ENCODE results near the gene DOCK7. TPM values are rescaled to one million over a fixed set of nuclear protein-coding genes. Genes with fewer than 3 reads are reported as not detected.

Gene DOCK7
- polyA plus RNA-seq, 3 donors = 2.9 to 3.7 (median 3.5) TPM

- no peak overlapping the region for H3K27ac Mint-ChIP-seq
- Histone ChIP-seq H3K79me2 (ENCODE audit: insufficient read depth, low read length) (no peaks in the 10 kb centered on the region), H3K9ac (ENCODE audit: insufficient read depth, low read length, poor library complexity, severe bottlenecking) (no peak overlapping the region), H3K36me3 (replicated peaks in 1 of 2; ENCODE audit: control insufficient read depth in 1 of 2, insufficient read depth in 2 of 2, low read length in 2 of 2) (no peaks in the 10 kb centered on the region), H3K9me3 (replicated peaks in 1 of 2; ENCODE audit: control insufficient read depth in 1 of 2, insufficient read depth in 1 of 2, low read length in 2 of 2) (no peaks in the 10 kb centered on the region), H3K4me3 (replicated peaks in 1 of 3; ENCODE audit: low read depth in 2 of 3, low read length in 3 of 3) (no peak overlapping the region), H3K4me1 (ENCODE audit: control insufficient read depth in 1 of 2, insufficient read depth in 2 of 2, low read length in 2 of 2) (no peaks in the 10 kb centered on the region), H2AFZ (ENCODE audit: insufficient read depth, low read depth, low read length, poor library complexity, severe bottlenecking) (no peak overlapping the region), H4K20me1 (ENCODE audit: insufficient read depth, low read length) (no peaks in the 10 kb centered on the region), H3K27ac (ENCODE audit: low read depth in 1 of 2, low read length in 2 of 2) (no peak overlapping the region), H3K27me3 (ENCODE audit: control insufficient read depth in 2 of 2, insufficient read depth in 2 of 2, low read length in 2 of 2) (no peaks in the 10 kb centered on the region), H3K4me2 (replicated peaks; ENCODE audit: extremely low read depth, low read length, poor library complexity, severe bottlenecking) (no peak overlapping the region)
- TF ChIP-seq CTCF (IDR thresholded peaks at IDR 0.05) = no peak
- peaks cover 0 to 2% of the 10 kb centered on the region in 2 donors for H3K36me3 Mint-ChIP-seq
- H3K27me3 Mint-ChIP-seq (ENCODE audit: low read depth in 3 of 3) = no peaks in the 10 kb centered on the region
- H3K4me1 Mint-ChIP-seq = no peaks in the 10 kb centered on the region
- DNase-seq = no peak
- no peak overlapping the region for H3K4me3 Mint-ChIP-seq
- WGBS (ENCODE audit: insufficient coverage) = no CpG with 5 or more reads among the region's 3 CpGs
- peaks cover 0 to 2% (median 0%) of the 10 kb centered on the region in 7 donors for H3K9me3 Mint-ChIP-seq
- intact Hi-C loops (cut with micrococcal nuclease) = no loop called here
These were observed 92.5 kb downstream of the DOCK7 start for GRCh38 chr1:62595647-62596046.

- no peak overlapping the region for H2AFZ ChIP-seq (ENCODE audit: insufficient read depth, low read depth, low read length, poor library complexity, severe bottlenecking)
- H3K27me3 ChIP-seq (ENCODE audit: control insufficient read depth in 2 of 2, insufficient read depth in 2 of 2, low read length in 2 of 2) = no peaks in the 10 kb centered on the region
- H4K20me1 ChIP-seq (ENCODE audit: insufficient read depth, low read length) = no peaks in the 10 kb centered on the region
- no peak overlapping the region for H3K4me2 ChIP-seq (replicated peaks; ENCODE audit: extremely low read depth, low read length, poor library complexity, severe bottlenecking)
- DNase-seq = no peak
- H3K9me3 ChIP-seq (replicated peaks in 1 of 2; ENCODE audit: control insufficient read depth in 1 of 2, insufficient read depth in 1 of 2, low read length in 2 of 2) = no peaks in the 10 kb centered on the region
- no CpG with 5 or more reads among the region's 2 CpGs for WGBS (ENCODE audit: insufficient coverage)
- no peaks in the 10 kb centered on the region for H3K4me1 ChIP-seq (ENCODE audit: control insufficient read depth in 1 of 2, insufficient read depth in 2 of 2, low read length in 2 of 2)
- no peak overlapping the region for H3K27ac ChIP-seq (ENCODE audit: low read depth in 1 of 2, low read length in 2 of 2)
- H3K4me3 Mint-ChIP-seq = no peak overlapping the region
- H3K79me2 ChIP-seq (ENCODE audit: insufficient read depth, low read length) = no peaks in the 10 kb centered on the region
- no peaks in the 10 kb centered on the region for H3K36me3 ChIP-seq (replicated peaks in 1 of 2; ENCODE audit: control insufficient read depth in 1 of 2, insufficient read depth in 2 of 2, low read length in 2 of 2)
- no peak for TF ChIP-seq CTCF (IDR thresholded peaks at IDR 0.05)
- H3K36me3 Mint-ChIP-seq = peaks cover 0 to 6% of the 10 kb centered on the region in 2 donors
- H3K27me3 Mint-ChIP-seq (ENCODE audit: low read depth in 3 of 3) = no peaks in the 10 kb centered on the region
- intact Hi-C loops (cut with micrococcal nuclease) = no loop called here
- H3K9ac ChIP-seq (ENCODE audit: insufficient read depth, low read length, poor library complexity, severe bottlenecking) = no peak overlapping the region
- no peak overlapping the region for H3K27ac Mint-ChIP-seq
- H3K9me3 Mint-ChIP-seq = peaks cover 0 to 2% (median 0%) of the 10 kb centered on the region in 7 donors
- no peaks in the 10 kb centered on the region for H3K4me1 Mint-ChIP-seq
- no peak overlapping the region for H3K4me3 ChIP-seq (replicated peaks in 1 of 3; ENCODE audit: low read depth in 2 of 3, low read length in 3 of 3)
These were observed 94.3 kb downstream of the DOCK7 start for GRCh38 chr1:62593825-62594394.

Measured in CD14-positive monocyte (primary cell).